LNCAP (cell line): Measurements from ENCODE around the gene ALPK3.

Source experiments
- CTCF ChIP-seq: fragments of 450-650 bp; IDR thresholded peaks from 2 replicates; pipeline ENCODE4 v1.5.1; 2017; ENCODE audit warnings: mild to moderate bottlenecking

ALPK3 gene

GRCh38 chr15:84827246-84827645 lies 10.1 kb downstream of the ALPK3 start:
- no peak for TF ChIP-seq CTCF

- no peak for TF ChIP-seq CTCF
Measured at GRCh38 chr15:84828086-84828908, 11.1 kb downstream of the ALPK3 start.

- no peak for TF ChIP-seq CTCF
Measured at GRCh38 chr15:84829428-84829827, 12.3 kb downstream of the ALPK3 start.

GRCh38 chr15:84830036-84830435 lies 12.9 kb downstream of the ALPK3 start:
- TF ChIP-seq CTCF, result no peak

- TF ChIP-seq CTCF, result no peak
Measured at GRCh38 chr15:84831028-84831427, 13.9 kb downstream of the ALPK3 start.

GRCh38 chr15:84831613-84832012 lies 14.5 kb downstream of the ALPK3 start:
- TF ChIP-seq CTCF, result no peak

GRCh38 chr15:84832448-84833040 lies 15.4 kb downstream of the ALPK3 start:
- no peak for TF ChIP-seq CTCF
